GM12874 (cell line): ENCODE measurements around the gene CRTAC1.

Source experiments
- CTCF ChIP-seq: IDR thresholded peaks from 2 replicates; pipeline ENCODE4 v1.5.1; 2011; ENCODE audit warnings: low read depth, mild to moderate bottlenecking, control low read depth, low read length, moderate library complexity; ENCODE audit not compliant: insufficient read depth

The CRTAC1 gene

GRCh38 chr10:97964748-97965147, 65.7 kb downstream of the CRTAC1 start:
- no peak for TF ChIP-seq CTCF

- TF ChIP-seq CTCF = no peak
Measured at GRCh38 chr10:97961945-97962344, 68.5 kb downstream of the CRTAC1 start.

- no peak for TF ChIP-seq CTCF
Measured at GRCh38 chr10:97960269-97961056, 70.0 kb downstream of the CRTAC1 start.

GRCh38 chr10:97949462-97949861, 81.0 kb downstream of the CRTAC1 start:
- TF ChIP-seq CTCF = no peak

- no peak for TF ChIP-seq CTCF
Measured at GRCh38 chr10:97948822-97949221, 81.6 kb downstream of the CRTAC1 start.

GRCh38 chr10:97944772-97945171, 85.6 kb downstream of the CRTAC1 start:
- no peak for TF ChIP-seq CTCF

- no peak for TF ChIP-seq CTCF
Measured at GRCh38 chr10:97943294-97943693, 87.1 kb downstream of the CRTAC1 start.
